ENCODE data around the gene NKD2.
"Not testable (repeated sequence)": the region's sequence is repeated elsewhere in the genome, so short reads cannot be mapped to it uniquely, and the experiment has no call there.

The NKD2 gene

DNA sequence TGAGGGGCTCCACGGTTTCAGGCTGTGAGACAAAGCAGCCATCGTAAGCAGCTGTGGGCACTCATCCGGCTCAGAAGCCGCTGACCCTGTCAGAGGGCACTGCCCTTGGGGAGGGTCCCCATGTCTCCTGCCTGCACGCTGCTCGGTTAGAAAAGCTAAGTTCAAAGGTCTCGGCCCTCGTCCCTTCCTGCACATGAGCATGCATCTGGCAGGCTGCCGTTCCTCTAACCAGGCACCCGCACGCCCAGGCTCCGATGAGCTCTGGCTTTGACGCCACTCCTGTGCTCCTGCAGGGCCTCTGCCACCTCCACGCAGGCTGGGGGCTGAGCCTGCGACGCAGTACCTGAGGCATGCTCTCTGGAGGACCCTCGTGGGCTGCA is 51.3 kb downstream of the NKD2 start:
- no peak for DNase-seq

GRCh38 chr5:1060535-1060981 is 52.0 kb downstream of the NKD2 start:
- no peak for DNase-seq

GRCh38 chr5:1061292-1061691 is 52.7 kb downstream of the NKD2 start:
- DNase-seq: not testable (repeated sequence)

GRCh38 chr5:1061916-1062315 is 53.3 kb downstream of the NKD2 start:
- no peak for DNase-seq

DNA sequence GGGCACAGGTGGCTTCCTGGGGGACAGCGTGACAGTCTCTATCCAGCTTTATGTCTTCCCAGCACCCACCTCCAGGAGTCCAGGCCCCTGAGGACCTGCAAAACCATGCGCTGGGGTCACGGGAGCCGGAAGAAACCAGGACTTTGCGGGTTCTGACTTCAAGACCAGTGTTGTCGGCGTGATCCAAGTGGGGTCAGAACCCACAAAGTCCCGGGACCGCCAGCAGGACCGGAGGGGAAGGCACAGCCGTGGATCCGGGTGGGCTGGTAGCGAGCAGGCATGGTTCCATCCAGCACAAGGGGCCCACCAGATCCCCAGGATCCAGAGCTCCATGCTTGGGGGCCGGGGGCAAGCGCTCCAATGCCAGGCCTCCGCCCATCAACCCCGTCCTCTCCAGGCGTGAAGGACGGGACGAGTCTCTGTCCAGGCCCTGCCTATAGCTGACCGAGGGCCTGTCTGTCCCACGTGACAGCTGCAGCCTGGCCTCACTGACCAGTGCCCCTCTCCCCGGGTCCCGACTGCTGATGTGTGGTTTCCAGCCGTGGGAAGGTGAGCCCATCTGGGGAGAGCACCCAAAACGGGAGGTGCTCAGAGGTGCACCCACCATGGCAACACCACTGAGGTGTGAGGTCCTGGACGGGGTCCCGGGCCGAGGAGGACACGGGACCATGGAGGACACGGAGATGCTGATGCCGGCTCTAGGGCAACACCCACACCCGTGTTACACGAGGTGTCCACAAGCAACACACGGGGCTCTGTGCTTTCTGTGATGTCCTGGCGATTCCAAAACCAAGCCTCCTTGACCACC is 54.4 kb downstream of the NKD2 start:
- DNase-seq: no peak

DNA sequence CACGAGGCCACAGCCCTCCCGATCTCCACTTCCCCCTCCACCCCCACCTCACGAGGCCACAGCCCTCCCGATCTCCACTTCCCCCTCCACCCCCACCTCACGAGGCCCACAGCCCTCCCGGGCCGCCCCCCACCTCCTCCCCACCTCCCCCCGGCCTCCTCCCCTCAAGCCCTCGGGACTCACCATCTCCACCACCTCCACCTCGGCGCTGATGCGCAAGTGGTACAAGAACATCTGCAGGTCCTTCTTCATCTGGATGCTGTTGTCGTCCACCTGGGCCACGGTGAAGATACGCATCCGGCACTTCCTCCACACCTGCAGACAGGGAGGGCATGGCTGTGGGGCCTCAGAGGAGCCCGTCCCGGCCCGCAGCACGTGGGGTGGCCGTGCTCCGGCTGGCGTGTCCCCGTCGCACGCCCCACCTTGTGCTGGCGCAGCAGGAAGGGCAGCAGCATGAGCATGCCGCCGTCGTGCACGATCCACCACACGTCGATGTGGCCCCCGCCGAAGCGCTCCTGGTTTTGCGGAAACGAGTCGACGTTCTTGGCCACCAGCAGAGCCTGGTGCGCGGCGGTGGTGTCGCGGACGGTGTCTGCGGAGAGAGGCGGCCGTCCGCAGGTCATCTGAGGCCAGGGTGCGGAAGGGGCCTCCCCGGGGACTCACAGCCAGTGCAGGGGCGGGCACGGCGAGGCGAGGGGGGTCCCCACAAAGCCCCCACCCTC is 55.2 kb downstream of the NKD2 start:
- DNase-seq: no peak

DNA sequence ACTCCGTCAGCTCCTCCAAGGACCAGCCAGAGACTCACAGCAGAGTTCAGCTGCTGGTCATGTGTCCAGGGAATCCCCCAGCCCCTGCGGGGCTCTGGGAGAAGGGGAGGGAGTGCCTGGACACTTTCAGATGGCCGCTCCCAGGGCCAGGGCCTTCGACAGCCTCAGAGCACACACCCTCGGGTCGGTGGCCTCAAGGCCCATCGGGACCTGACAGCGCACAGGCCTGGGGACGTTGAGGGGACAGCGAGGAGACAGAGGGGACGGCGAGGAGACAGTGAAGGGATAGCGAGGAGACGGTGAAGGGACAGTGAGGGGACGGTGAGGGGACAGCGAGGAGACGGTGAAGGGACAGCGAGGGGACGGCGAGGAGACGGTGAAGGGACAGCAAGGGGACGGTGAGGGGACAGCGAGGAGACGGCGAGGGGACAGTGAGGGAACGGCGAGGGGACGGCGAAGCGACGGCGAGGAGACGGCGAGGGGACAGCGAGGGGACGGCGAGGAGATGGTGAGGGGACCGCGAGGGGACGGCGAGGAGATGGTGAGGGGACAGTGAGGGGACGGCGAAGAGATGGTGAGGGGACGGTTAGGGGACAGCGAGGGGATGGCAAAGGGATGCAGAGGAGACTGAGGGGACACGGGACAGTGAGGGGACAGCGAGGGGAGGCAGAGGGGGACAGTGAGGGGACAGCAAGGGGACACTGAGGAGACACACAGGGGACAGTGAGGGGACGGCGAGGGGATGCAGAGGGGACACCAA is 56.0 kb downstream of the NKD2 start:
- no peak for DNase-seq

DNA sequence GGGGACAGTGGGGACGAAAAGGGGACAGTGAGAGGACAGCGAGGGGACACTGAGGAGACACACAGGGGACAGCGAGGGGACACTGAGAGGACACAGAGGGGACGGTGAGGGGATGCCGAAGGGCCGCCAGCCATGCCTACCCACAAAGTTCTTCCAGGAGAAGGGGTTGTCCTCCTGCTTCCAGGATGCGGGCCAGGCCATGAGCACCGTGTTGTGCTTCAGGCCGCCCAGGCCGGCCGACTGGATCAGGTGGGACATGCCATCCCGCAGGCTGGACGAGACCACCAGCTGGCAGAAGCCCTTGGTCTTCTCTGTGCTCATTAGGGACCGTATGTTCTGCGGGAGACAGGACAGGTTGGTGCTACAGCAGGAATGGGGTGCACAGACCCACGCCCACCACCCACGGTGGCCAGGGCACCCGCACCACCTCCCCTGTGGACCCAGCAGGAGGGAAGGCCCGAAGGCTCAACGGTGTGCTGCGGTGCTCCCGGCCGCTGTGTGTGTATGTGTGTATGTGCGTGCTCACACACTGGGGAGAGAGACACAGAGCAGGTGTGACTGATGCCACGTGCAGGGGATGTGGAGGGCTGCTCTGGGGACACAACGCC is 56.6 kb downstream of the NKD2 start:
- no peak for DNase-seq

- DNase-seq: no peak
Observed at GRCh38 chr5:1065891-1066650, 57.5 kb downstream of the NKD2 start.

DNA sequence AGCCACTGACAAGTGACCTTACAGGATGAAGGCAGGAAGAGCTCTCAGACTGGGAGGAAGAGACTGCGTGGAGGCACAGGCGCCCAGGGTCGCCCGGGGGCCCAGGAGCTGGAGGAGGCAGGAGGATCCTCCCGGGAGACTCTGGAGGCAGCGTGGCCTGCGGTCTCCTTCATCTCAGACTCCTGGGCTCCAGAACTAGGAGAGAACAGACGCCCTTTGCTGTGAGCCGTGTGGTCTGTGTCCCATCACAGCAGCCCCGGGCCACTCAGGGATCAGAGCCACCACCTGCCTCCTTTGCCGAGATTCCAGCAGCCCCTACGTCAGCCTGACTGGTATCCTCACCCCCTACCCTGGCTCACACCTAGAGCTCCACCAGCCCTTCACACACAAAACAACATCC is 58.1 kb downstream of the NKD2 start:
- DNase-seq: no peak

DNA sequence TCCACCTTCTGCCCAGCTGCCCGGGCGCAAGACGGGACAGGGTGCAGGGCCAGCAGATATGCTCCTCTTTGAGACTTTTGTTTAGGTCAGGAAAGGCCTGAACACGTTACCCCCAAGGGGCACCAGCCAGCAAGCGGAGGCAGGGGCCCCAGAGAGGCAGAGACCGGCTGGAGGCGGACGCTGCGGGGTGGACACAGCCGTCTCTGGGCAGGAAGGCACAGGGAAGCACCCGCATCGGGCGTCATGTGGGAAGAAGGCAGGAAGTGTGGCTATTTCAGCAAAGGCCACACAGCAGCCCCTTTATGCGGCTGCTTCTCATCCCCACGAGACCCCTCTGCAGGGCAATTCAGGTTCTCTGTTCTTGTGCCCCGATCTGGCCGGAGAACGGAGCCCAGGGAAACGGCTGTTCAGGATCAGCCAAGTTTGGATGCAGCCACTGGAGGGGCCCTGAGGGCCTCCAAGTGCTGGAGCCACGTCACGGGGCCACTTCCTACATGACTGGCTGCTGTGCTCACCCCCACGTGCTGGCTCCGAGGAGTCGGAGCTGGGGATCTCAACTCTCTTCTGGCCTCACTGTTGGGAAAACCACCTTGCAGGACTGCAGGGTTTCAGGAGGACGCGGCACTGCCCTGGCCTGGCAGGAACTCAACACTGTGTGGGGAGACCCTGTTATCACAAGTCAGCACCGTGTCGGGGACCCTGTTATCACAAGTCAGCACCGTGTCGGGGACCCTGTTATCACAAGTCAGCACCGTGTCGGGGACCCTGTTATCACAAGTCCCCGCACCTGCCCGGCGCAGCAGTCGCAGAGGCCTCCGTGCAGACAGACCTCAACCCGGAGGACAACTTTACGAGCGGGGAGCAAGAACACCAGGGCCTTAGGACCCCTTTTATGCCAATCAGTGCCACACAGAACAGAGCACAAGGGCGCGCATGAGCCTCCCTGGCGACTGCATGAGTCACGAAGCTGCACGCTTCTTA is 58.8 kb downstream of the NKD2 start:
- DNase-seq: no peak

DNA sequence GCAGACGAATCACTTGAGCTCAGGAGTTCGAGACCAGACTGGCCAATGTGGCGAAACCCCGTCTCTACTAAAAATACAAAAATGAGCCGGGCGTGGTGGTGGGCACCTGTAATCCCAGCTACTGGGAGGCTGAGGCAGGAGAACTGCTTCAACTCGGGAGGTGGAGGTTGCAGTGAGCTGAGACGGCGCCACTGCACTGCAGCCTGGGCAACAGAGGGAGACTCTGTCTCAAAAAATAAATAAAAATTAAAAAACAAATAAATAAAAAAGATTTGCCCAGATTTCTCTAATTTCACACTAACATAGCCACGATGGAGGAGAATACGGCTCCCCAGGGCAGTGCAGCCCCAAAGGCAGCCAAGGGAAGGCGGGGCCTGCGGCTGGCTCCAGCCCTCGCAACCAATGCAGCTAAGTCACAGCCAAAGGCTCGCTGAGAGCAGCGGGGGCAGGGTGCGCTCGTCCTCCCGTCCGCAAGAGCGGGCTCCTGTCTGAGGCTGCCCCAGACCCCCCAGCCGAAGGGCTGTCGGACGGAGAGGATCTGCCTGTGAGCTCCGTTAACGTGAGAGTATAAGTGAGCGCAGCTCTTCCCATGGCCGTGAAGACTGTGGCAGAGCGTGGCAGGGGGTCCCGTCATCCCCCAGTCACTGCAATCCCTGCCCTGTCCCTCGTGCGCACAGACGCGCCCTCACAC is 59.7 kb downstream of the NKD2 start:
- no peak for DNase-seq

GRCh38 chr5:1068895-1069719 is 60.5 kb downstream of the NKD2 start:
- DNase-seq: no peak

- no peak for DNase-seq
Observed at GRCh38 chr5:1069720-1070088, 61.1 kb downstream of the NKD2 start.

DNA sequence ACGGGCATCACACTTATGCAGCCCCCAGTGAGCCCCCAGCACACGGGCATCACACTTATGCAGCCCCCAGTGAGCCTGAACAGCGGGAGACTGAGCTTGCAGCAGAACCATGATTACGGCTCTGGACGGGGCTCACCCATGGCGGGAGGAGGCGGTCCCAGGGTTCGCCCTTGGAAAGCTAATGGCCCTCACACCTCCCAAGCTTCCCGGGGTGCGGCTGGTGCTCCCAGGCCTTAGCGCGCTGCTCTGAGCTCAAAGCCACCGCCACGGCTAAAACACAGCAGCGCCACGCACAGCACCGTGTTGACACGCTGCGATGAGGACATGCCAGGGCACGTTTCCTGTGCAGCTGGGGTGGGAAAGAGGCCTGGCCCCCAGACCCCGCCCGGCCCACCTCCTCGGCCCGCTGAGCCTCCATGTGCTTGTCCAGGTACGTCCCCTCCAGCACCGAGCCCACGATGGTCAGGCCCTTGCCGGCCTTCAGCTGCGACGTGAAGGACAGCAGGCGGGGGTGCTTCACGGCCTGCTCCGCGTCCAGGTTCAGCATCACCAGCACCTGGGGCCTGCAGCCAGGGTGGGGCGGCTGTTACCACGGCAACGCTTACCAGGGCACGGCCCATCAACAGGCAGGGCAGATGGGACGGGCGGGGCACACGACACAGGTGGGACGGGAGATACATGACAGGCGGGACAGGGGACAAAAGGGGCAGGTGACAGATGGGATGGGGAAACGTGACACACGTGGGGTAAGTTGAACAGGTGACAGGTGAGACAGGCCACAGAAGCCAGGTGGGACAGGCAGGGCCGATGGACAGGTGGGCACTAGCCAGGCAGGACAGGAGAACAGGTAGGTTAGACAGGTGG is 64.9 kb downstream of the NKD2 start:
- DNase-seq: no peak

DNA sequence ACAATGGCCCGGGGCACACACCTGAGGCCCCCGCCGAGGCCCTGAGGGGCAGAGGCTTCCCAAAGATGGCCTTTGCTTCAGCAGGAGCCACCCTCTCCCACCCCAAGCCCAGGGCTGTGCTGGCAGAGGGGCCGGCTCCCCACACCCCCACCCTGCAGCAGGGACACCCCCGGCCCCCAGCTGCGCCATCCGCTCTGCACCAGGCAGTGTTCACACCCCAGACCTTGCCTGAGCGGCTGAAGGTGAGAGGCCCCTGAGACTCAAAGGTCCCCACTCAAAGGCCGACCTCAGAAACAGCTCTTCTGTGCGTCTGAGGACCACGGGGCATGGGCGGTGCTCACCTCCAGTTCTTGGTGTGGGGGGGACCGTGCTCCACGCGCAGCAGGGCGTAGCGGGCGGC is 65.6 kb downstream of the NKD2 start:
- DNase-seq: no peak

- DNase-seq: no peak
Observed at GRCh38 chr5:1074816-1075554, 66.4 kb downstream of the NKD2 start.

DNA sequence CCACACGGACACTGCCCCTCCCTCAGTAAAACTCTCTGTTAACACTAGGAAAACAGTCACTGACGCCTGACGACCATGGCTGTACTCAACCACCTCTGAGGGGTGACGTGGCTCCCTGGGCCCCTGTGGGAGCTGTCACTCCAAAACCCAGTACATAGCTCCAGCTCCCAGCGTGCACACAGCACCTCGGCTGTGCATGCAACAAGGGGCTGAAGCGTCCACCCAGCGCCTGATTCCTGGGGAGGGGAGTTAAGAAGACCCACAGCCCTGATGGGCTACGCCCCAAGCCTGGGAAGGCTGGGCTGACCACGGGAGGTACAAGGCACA is 66.9 kb downstream of the NKD2 start:
- no peak for DNase-seq
